Endometrium (tissue), 2 donors: ENCODE results near the gene KBTBD8.

Source experiments
- FAIRE-seq: peaks from 2 replicates; lab custom pipeline; 2012; peaks lifted over from hg19 to GRCh38; lab: Jason Lieb, UNC
- donor health status: control.
- donor health status: control.

Gene KBTBD8

DNA sequence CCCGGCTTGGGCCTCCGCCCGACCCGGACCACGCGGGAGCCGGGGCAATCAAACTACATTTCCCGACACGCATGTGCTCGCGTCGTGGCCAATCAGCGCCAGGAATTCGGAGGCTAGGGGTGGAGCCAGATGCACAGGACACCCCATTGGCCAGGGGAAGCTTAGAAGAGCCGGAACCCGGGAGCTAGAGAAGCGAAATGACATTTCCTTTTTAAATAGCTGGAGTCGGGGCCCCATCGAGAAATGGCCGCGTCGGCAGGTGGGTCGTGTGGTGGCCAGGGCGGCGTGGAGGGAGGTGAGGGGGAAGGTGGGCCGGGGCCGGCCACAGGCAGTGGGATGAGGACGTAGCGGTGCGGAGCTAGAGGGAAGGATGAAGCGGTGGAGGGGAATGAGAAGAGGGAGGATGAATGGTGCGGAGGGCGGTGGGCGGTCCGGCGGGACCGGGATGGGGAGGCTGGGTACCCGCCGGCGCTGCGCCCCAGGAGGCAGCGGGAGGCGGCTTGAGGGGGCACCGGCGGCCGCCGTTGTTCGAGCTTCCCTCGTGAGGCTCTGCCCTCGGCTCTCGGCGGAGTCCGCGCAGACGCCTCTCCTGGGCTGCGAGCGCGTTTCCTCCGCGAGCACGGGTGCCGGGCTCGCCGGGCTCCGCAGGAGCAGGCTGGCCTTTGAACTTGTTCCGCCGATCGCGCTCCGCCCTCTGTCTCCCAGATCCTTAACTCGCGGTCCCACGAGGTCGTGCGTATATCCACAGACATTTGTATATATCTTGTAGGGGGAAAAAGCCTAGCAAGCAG is at the start of gene KBTBD8:
Gene KBTBD8, plus strand, starts transcription at position 195 of the 791 bp plus-strand sequence. Its CDS starts 49 bp downstream, at position 244.
- peak; percentile 100 for FAIRE-seq

- FAIRE-seq, result no peak
These were observed 49.3 kb upstream of the KBTBD8 start for GRCh38 chr3:66948838-66949237.

GRCh38 chr3:66949898-66950297 is 48.2 kb upstream of the KBTBD8 start:
- no peak for FAIRE-seq

- no peak for FAIRE-seq
These were observed 45.8 kb upstream of the KBTBD8 start for GRCh38 chr3:66952357-66952756.

GRCh38 chr3:66953934-66954445 is 44.1 kb upstream of the KBTBD8 start:
- FAIRE-seq, result no peak

DNA sequence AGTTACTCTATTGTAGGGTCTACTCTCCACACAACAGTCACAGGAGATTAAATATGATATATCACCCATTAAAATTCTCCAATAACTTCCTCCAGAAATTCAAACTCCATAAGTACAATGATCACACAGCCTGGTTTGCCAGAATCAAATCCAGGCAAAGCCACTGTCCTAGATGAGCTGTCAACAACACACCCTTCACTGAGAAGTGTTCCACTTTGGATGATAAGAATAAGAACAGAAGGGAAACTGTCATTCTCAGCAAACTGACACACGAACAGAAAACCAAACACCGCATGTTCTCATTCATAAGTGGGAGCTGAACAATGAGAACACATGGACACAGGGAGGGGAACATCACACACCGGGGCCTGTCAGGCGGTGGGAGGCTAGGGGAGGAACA is 41.4 kb upstream of the KBTBD8 start:
- FAIRE-seq, result no peak

- no peak for FAIRE-seq
These were observed 40.7 kb upstream of the KBTBD8 start for GRCh38 chr3:66957367-66957766.

- no peak for FAIRE-seq
These were observed 40.0 kb upstream of the KBTBD8 start for GRCh38 chr3:66958067-66958466.

DNA sequence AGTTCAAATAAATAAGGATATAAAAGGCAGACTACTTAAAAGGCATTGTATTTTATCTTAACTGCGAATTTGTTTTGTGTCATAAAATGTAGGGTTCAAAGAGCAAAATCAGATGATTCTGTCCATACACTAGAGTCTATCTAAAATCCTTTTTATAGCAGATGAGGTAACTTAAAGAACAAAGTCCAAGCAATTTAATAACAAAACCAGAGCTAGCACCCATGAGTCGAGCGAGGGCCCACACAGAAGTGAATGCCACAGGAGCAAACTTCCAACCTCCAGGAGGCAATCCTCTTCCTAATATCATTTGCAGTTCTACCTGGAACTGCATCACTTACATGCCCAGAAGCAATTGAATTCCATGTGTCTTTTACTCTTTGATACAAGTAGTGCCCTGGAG is 35.4 kb upstream of the KBTBD8 start:
- no peak for FAIRE-seq

- FAIRE-seq, result no peak
These were observed 26.9 kb upstream of the KBTBD8 start for GRCh38 chr3:66971245-66971644.

- no peak for FAIRE-seq
These were observed 26.1 kb upstream of the KBTBD8 start for GRCh38 chr3:66971891-66972551.

- FAIRE-seq, result no peak
These were observed 17.3 kb upstream of the KBTBD8 start for GRCh38 chr3:66980791-66981190.

- FAIRE-seq, result no peak
These were observed 15.0 kb upstream of the KBTBD8 start for GRCh38 chr3:66983101-66983500.

DNA sequence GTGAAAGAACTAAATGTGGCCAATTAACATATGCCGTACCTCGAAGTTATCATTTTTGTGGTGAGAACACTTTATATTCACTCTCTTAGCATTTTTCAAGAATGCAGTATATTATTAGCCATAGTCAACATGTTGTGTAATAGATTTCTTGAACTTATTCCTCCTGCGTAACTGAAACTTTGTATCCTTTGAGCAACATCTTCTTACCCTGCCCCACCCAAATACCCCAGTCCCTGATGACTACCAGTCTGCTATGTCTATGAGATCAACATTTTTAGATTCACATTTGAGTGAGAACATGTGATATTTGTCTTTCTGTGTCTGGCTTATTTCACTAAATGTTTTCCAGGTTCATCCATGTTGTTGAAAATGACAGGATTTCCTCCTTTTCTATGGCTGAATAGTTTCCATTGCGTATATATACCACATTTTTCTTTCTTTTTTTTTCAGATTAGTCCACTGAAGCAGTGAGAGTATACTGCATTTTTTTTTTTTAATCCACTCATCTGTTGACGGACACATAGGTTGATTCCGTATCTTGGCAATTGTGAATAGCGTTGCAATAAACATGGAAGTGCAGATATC is 12.7 kb upstream of the KBTBD8 start:
- FAIRE-seq, result no peak

GRCh38 chr3:66986406-66986805 is 11.7 kb upstream of the KBTBD8 start:
- no peak for FAIRE-seq

DNA sequence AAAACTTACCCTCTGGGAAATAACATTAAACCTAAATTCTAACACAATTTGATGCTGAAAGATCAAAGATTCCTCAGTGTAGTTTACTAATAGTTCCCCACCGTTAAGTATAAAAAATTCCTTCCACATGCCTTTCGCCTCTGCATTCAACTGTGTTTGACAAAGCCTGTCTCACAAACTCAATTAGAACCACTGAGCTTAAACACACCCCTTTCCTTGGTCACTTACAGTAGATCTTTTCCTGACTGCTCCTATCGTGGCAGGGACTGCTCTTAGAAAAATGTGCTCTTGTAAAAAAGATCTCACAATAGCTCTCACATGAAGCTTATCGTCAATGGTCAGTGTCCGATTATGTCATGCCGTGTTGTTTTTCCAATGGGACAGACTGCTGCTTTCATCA is 8.9 kb upstream of the KBTBD8 start:
- no peak for FAIRE-seq

GRCh38 chr3:66989860-66990696 is 8.0 kb upstream of the KBTBD8 start:
- no peak for FAIRE-seq

- no peak for FAIRE-seq
These were observed 6.6 kb upstream of the KBTBD8 start for GRCh38 chr3:66991459-66991858.

GRCh38 chr3:66993082-66993481 is 5.0 kb upstream of the KBTBD8 start:
- FAIRE-seq, result no peak

- FAIRE-seq, result no peak
These were observed 3.5 kb upstream of the KBTBD8 start for GRCh38 chr3:66994588-66994987.

GRCh38 chr3:66996696-66997095 is 1.4 kb upstream of the KBTBD8 start:
- FAIRE-seq, result no peak

GRCh38 chr3:66997560-66998112 is 471 bp upstream of the KBTBD8 start:
- no peak for FAIRE-seq
